ENCODE results near the gene UNC119.
"Not testable (repeated sequence)": the region's sequence is repeated elsewhere in the genome, so short reads cannot be mapped to it uniquely, and the experiment has no call there.

The UNC119 gene

GRCh38 chr17:28527859-28528258, 24.6 kb downstream of the UNC119 start:
- no peak for TF ChIP-seq CTCF (IDR thresholded peaks at IDR 0.05; ENCODE audit: low read depth, low read length, missing control alignments)
- H3K4me3 ChIP-seq (ENCODE audit: low read depth, low read length), result no peak overlapping the region
- DNase-seq (ENCODE audit: low read depth), result no peak

- TF ChIP-seq CTCF (IDR thresholded peaks at IDR 0.05; ENCODE audit: low read depth, low read length, missing control alignments), result no peak
- no peak overlapping the region for H3K4me3 ChIP-seq (ENCODE audit: low read depth, low read length)
- no peak for DNase-seq (ENCODE audit: low read depth)
Observed at GRCh38 chr17:28527181-28527681, 25.2 kb downstream of the UNC119 start.

GRCh38 chr17:28526381-28526780, 26.0 kb downstream of the UNC119 start:
- H3K4me3 ChIP-seq (ENCODE audit: low read depth, low read length), result no peak overlapping the region
- no peak for TF ChIP-seq CTCF (IDR thresholded peaks at IDR 0.05; ENCODE audit: low read depth, low read length, missing control alignments)
- DNase-seq (ENCODE audit: low read depth), result no peak

GRCh38 chr17:28524476-28525424, 27.7 kb downstream of the UNC119 start:
- no peak overlapping the region for H3K4me3 ChIP-seq (ENCODE audit: low read depth, low read length)
- no peak for TF ChIP-seq CTCF (IDR thresholded peaks at IDR 0.05; ENCODE audit: low read depth, low read length, missing control alignments)
- DNase-seq (ENCODE audit: low read depth), result no peak

- no peak for DNase-seq (ENCODE audit: low read depth)
- H3K4me3 ChIP-seq (ENCODE audit: low read depth, low read length), result no peak overlapping the region
- TF ChIP-seq CTCF (IDR thresholded peaks at IDR 0.05; ENCODE audit: low read depth, low read length, missing control alignments), result no peak
Observed at GRCh38 chr17:28523876-28524275, 28.5 kb downstream of the UNC119 start.

GRCh38 chr17:28523186-28523585, 29.2 kb downstream of the UNC119 start:
- no peak for TF ChIP-seq CTCF (IDR thresholded peaks at IDR 0.05; ENCODE audit: low read depth, low read length, missing control alignments)
- no peak for DNase-seq (ENCODE audit: low read depth)
- no peak overlapping the region for H3K4me3 ChIP-seq (ENCODE audit: low read depth, low read length)

- not testable (repeated sequence) for H3K4me3 ChIP-seq (ENCODE audit: low read depth, low read length); DNase-seq (ENCODE audit: low read depth)
Observed at GRCh38 chr17:28522281-28522680, 30.1 kb downstream of the UNC119 start.

Data from GM12864 (cell line).